ENCODE data around the gene C14orf132.

C14orf132 gene

DNA sequence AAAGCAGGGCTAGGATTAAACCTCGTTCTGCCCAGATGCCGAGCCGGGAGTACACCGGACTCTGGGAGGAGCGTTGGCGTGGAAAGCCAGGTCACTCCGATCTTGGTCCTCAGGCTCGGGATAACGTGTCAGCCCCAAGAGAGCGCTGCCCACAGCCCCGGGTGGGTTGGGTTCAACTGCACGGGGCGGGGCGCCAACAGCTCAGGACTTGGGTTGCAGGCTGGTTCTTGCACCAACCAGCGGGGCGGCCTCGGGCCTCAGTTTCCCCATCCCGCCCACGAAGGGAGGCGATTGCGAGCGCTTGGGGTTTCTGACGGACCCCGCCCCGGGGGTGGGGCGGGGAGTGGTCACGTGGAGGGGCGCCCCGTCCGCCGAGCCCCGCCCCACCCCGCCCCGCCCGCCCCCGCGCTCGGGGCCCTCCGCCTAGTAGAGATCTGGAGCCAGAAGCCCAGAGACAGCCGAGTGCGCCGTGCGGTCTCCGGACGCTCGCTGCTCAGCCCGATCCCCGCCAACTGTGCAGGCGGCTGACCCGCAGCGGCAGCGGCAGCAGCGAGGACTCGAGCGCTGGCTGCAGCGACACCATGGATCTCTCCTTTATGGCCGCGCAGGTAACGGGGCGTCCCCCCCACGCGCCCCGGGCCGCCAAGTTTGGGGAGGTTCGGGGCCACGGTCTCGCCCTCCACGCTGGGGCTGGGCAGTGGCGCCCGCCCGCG is at the start of gene C14orf132:
Gene C14orf132, plus strand, starts transcription at position 443 of the 713 bp plus-strand sequence. Its CDS starts 139 bp downstream, at position 582.
- in situ Hi-C loops (cut with HindIII; ENCODE audit: low pct_ligation_motif_present, low sequenced_read_pairs): no loop called here
- no peak for TF ChIP-seq CTCF (IDR thresholded peaks at IDR 0.05; ENCODE audit: low read depth, low read length, missing control alignments)
- DNase-seq: peak; percentile 46
- Histone ChIP-seq H3K27me3 (replicated peaks) (no peaks in the 10 kb centered on the region), H3K27ac (peak within 1 kb of the TSS; percentile 25), H3K4me3 (ENCODE audit: low read depth, low read length) (peak within 1 kb of the TSS; percentile 76), H3K36me3 (replicated peaks) (no peaks in the 10 kb centered on the region)

- Histone ChIP-seq H3K27me3 (replicated peaks) (peaks cover 5% of the 10 kb centered on the region), H3K4me3 (ENCODE audit: low read depth, low read length) (no peak overlapping the region), H3K36me3 (replicated peaks) (no peaks in the 10 kb centered on the region), H3K27ac (no peak overlapping the region)
- in situ Hi-C loops (cut with HindIII; ENCODE audit: low pct_ligation_motif_present, low sequenced_read_pairs): loop anchor here (25.0 kb wide), 1 partner anchor 432 kb away; no protein-coding TSS in a partner anchor
- TF ChIP-seq CTCF (IDR thresholded peaks at IDR 0.05; ENCODE audit: low read depth, low read length, missing control alignments): peak; percentile 77
- peak; percentile 11 for DNase-seq
Observed at GRCh38 chr14:95993768-95994592, 45.2 kb upstream of the C14orf132 start.

- in situ Hi-C loops (cut with HindIII; ENCODE audit: low pct_ligation_motif_present, low sequenced_read_pairs): loop anchor here (25.0 kb wide), 1 partner anchor 432 kb away; no protein-coding TSS in a partner anchor
Observed at GRCh38 chr14:95994593-95994928, 44.6 kb upstream of the C14orf132 start.

DNA sequence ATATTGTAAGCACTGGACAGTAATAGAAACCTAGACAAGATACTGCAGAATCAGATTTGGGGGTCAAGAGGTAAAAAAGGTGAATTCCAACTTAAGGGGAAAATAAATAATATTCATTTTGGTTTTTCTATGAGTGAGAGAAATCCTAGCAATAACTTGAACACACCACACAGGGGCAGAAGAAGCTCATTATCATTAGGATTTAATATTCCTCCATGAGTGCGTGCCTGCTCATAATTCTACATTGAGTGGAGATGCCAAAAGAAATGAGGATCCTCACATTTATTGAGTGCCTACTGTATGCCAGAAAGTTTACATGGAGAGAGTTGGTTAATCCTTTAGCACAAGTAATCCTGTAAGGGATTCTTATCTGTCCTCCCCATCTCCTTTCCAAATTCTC is 40.5 kb upstream of the C14orf132 start:
- Histone ChIP-seq H3K27ac (no peak overlapping the region), H3K36me3 (replicated peaks) (no peaks in the 10 kb centered on the region), H3K27me3 (replicated peaks) (peaks cover 5% of the 10 kb centered on the region), H3K4me3 (ENCODE audit: low read depth, low read length) (no peak overlapping the region)
- in situ Hi-C loops (cut with HindIII; ENCODE audit: low pct_ligation_motif_present, low sequenced_read_pairs): loop anchor here (25.0 kb wide), 1 partner anchor 436 kb away; no protein-coding TSS in a partner anchor
- peak; percentile 26 for TF ChIP-seq CTCF (IDR thresholded peaks at IDR 0.05; ENCODE audit: low read depth, low read length, missing control alignments)
- DNase-seq: peak; percentile 12

More at GRCh38 chr14:95994593-95994928, 44.6 kb upstream of the C14orf132 start:
- no peaks in the 10 kb centered on the region for H3K36me3 ChIP-seq (replicated peaks)
- H3K27me3 ChIP-seq (replicated peaks): peaks cover 5% of the 10 kb centered on the region
- H3K4me3 ChIP-seq (ENCODE audit: low read depth, low read length): no peak overlapping the region
- no peak for TF ChIP-seq CTCF (IDR thresholded peaks at IDR 0.05; ENCODE audit: low read depth, low read length, missing control alignments)
- no peak for DNase-seq
- H3K27ac ChIP-seq: no peak overlapping the region

DNA sequence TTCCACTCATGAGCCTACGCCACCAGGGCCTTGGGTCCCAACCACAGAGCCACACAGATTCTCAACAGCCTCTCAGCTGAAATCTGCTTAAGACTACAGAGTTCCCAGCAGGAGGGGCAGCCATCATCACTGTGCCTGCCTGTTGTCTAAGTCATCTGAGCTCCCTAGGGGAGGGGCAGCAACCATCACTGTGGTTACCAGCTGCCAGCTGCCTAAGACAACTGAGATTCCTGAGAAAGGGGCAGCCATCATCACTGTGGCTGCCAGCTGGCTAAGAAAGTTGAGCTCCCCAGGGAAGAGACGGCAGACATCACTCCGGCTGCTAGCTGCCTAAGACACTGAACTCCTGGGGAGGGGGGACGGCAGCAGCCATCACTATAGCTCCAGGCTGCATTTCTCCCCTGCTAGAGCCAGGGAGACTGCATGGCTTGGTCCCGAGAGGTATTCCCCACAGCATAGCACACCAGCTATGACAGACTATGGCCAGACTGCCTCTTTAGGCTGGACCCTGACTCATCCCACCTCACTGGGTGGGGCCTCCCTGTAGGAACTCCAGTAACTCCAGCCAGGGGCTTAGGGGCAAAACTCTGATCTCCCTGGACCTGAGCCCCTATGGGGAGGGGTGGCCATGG is 37.2 kb upstream of the C14orf132 start:
- Histone ChIP-seq H3K27ac (no peak overlapping the region), H3K36me3 (replicated peaks) (no peaks in the 10 kb centered on the region), H3K4me3 (ENCODE audit: low read depth, low read length) (no peak overlapping the region), H3K27me3 (replicated peaks) (peaks cover 5% of the 10 kb centered on the region)
- no peak for TF ChIP-seq CTCF (IDR thresholded peaks at IDR 0.05; ENCODE audit: low read depth, low read length, missing control alignments)
- DNase-seq: no peak
- in situ Hi-C loops (cut with HindIII; ENCODE audit: low pct_ligation_motif_present, low sequenced_read_pairs): no loop called here
